ENCODE measurements around the gene TENM3. TPM values are rescaled to one million over a fixed set of nuclear protein-coding genes. Genes with fewer than 3 reads are reported as not detected.

TENM3 gene
- total RNA-seq, 1 donor from 2014 or later = 7.8 TPM

DNA sequence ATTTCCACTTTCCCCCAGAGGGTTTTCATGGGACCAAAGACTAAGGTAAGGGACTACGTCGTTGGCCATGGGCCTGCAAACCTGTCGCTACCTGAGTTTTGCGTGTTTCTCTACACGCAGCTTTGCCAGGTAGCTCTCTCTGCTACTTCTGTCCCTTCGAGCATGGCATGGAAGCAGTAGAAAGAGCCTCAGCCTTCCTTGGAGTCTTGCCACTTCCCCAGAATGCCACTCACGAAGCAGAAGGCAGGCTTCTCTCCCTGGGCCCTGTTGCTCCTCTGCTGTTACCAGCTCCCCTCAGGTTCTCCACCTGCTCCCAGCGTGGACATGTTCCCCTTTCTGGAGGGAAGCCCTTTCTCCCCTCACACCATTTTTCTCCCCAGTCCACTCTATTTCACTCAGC lies 381.1 kb downstream of the TENM3 start:
- DNase-seq (ENCODE audit: low spot score) = no peak

DNA sequence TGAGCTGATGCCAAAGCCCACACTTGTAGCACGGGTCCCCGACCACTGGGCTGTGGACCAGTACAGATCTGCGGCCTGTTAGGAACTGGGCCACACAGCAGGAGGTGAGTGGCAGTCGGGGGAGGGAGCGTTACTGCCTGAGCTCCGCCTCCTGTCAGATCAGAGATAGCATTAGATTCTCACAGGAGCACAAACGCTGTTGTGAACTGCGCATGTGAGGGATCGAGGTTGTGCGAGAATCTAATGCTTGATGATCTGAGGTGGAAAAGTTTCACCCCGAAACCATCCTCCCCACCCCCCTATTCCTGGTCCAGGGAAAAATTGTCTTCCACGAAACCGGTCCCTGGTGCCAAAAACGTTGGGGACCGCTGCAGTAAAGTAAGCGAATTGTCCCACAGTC lies 382.0 kb downstream of the TENM3 start:
- DNase-seq (ENCODE audit: low spot score) = no peak

DNA sequence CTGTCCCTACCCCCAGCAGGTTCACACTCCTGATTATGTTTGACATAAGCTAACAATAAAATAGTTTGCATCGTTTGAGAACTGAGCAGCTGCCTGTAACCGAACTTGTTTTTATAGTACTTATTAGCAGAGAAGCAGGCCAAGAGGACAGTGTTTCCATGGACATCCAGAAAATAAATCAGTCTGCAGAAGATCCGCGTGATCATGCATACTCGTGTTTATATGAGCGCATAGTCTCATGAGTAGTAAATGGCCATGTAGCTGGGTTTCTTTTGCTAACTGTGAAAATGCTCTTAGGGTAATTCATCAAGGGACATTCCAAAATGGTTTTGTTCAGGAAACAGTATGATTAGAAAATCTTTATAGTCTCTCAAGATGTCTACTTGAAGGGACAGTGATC lies 384.8 kb downstream of the TENM3 start:
- DNase-seq (ENCODE audit: low spot score) = no peak

DNA sequence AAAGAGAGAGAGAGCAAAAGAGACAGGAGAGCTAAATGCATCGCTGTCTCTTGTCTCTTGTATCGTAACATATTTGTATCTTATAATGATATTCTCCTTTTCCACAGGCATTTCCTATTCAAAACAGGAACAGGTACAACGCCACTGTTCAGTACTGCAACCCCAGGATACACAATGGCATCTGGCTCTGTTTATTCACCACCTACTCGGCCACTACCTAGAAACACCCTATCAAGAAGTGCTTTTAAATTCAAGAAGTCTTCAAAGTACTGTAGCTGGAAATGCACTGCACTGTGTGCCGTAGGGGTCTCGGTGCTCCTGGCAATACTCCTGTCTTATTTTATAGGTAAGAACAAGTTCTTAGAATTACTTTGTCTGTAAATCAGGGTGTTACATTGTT lies 385.3 kb downstream of the TENM3 start:
- no peak for DNase-seq (ENCODE audit: low spot score)

- no peak for DNase-seq (ENCODE audit: low spot score)
Observed at GRCh38 chr4:182629096-182629495, 385.9 kb downstream of the TENM3 start.

DNA sequence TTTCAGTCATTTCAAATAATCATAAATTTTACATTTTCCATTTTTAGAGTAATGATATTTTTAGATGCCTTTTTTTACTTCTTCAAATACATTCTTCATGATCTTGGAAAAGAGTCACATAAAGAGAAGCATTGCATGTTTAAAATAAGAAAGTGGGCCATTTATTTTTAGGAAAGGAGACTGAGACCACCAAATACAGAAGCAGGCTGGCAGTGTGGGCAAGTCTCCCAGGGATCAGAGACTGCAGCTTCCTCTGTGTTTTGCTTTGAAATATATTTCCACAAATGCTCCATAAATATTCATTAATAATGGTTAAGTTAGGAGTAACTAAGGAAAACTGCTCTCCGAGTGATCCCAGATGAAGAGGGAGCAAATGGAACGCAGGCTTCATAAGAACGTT lies 397.3 kb downstream of the TENM3 start:
- DNase-seq (ENCODE audit: low spot score) = no peak

DNA sequence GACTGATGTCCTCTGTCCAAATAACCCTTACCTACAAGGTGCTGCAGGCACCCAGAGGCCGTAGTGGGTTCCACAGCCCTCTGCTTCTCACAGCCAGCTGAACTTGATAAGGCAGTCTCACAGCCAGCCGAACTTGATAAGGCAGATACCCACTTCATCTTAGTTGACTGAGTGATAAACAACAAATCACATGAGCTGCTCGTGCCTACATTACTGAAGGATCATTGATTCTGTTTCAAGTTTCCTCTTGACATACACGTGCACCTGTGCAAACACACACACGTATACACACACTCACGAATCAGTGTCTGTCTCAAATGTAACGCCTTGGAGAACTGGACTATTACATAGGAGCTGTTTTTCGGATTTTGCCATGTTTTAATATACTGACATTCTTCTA lies 397.7 kb downstream of the TENM3 start:
- DNase-seq (ENCODE audit: low spot score) = no peak

- no peak for DNase-seq (ENCODE audit: low spot score)
Observed at GRCh38 chr4:182642831-182643230, 399.6 kb downstream of the TENM3 start.

DNA sequence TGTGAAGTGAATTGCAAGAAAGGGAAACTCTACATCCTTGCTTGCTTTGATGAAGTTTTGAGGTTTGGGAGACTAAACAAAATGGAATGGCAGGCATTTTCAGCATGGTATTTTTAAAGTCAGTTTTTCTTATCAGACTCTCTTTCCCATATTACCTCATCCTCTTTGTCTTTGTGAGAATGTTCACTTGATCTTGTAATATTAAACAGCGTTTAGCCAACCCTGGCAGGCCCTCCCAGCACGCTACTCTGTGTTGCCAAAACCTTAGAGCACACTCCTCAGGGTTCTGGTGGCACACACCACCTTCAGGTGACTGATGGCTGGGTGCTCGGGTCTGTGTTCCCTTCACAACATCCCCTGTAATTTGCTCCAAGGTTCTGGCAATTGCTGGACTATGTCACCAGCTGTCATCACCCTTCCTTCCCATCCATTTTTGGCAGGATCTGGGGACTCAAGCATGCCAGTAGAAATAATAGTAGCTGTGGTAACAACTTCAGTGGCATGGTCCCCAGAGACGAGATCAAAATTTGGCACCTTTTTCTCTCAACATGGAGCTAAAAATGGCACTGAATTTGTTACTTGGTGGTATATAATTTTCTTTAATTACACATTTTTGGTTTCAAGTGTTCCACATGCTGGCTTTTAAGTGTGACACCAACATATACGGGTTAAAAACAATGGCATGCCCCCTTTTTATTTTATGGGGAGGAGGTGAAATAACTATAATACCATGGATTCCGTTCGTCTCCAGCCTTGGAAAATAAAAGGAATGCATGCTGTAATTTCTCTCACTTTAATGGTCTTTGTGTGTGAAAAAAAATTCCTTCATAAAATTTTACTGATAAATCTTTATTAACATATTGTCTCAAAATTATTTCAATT lies 400.8 kb downstream of the TENM3 start:
- DNase-seq (ENCODE audit: low spot score) = no peak

DNA sequence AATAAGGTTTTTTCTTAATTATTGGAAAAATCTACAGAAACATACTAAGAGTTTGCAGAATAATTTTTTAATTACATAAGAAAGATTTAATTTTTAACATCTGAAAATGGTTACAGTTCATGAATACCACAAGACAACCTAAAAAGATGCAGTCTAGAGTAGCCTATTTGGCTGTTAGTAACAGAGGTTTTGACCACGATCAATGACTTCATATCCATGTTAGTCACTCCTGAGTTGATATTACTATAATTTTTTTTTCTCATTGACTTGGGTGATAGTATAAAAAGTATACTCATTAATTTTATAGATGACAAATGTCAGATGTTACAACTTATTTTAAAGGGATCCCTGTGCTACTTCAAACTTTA lies 401.5 kb downstream of the TENM3 start:
- DNase-seq (ENCODE audit: low spot score) = no peak

DNA sequence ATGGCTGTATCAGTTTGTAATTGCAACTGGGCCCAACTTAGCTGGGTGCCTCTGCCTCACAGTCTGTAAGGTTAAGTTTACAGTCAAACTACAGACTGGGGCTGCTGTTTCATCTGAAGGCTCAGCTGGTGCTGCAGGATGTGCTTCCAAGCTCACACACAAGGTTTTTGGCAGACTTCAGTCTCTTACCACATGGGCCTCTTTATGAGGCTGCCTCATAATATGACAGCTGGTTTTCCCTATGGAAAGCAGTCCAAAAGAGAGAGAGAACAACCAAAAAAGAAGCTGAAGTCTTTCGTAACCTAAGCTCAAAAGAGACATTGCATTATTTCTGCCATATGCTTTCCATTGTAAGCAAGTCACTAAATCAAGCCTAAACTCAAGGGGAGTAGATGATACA lies 402.3 kb downstream of the TENM3 start:
- no peak for DNase-seq (ENCODE audit: low spot score)

- DNase-seq (ENCODE audit: low spot score) = no peak
Observed at GRCh38 chr4:182647646-182648300, 404.6 kb downstream of the TENM3 start.

GRCh38 chr4:182648766-182649165 lies 405.6 kb downstream of the TENM3 start:
- no peak for DNase-seq (ENCODE audit: low spot score)

GRCh38 chr4:182649698-182650477 lies 406.7 kb downstream of the TENM3 start:
- no peak for DNase-seq (ENCODE audit: low spot score)

DNA sequence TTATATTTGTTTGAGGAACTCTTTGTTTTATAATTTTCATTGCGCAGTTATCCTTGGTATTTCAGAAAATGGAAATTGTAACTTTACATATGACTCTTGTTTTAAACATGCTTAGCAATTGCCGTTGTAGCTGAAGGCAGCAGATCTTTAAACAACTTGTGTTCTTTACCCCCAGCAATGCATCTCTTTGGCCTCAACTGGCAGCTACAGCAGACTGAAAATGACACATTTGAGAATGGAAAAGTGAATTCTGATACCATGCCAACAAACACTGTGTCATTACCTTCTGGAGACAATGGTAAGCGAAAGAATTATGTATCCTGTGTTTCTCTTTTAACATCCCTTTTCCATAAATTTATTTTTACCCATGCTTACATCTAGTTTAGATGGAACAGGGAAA lies 410.4 kb downstream of the TENM3 start:
- DNase-seq (ENCODE audit: low spot score) = no peak

DNA sequence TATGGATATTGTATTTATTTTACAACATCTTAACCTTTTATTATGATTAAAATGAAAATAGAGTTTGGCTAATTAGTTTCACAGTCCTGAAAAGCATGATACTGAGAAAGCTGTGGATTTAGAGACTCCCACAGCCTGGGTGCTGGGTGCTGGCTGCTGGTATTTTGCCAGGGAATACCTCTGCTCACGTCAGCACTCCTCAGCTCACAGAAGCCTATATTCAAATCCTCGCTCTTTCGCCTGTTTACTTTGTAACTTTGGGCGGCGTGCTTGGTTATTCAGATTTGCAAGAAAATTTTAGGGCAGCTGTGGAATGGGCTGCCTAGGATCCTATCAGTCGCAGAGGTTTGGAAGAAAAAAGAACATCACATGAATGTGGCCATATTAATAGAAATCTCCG lies 412.1 kb downstream of the TENM3 start:
- DNase-seq (ENCODE audit: low spot score) = no peak

- no peak for DNase-seq (ENCODE audit: low spot score)
Observed at GRCh38 chr4:182662551-182662950, 419.3 kb downstream of the TENM3 start.

GRCh38 chr4:182671231-182671630 lies 428.0 kb downstream of the TENM3 start:
- no peak for DNase-seq (ENCODE audit: low spot score)

DNA sequence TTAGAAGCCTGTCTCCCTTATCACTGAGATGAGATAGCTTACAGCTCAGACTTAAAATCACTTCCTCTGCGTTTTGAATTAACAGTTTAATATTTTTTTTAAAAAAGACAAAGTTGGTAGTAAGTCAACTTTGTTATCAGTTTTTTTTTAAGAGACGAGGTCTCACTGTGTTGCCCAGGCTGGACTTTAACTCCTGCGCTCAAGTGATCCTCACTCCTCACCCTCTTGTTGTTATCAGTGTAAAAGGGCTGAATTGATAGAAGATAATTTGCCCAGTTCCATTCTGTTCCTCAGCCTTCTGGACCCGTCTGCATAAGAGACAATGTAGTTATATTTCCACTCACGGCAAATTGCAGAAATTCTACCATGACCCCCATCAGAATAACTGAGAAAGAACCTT lies 428.5 kb downstream of the TENM3 start:
- no peak for DNase-seq (ENCODE audit: low spot score)

GRCh38 chr4:182678590-182678989 lies 435.4 kb downstream of the TENM3 start:
- DNase-seq (ENCODE audit: low spot score) = no peak

- no peak for DNase-seq (ENCODE audit: low spot score)
Observed at GRCh38 chr4:182679533-182679932, 436.3 kb downstream of the TENM3 start.

- no peak for DNase-seq (ENCODE audit: low spot score)
Observed at GRCh38 chr4:182680234-182680653, 437.0 kb downstream of the TENM3 start.

GRCh38 chr4:182683661-182684060 lies 440.5 kb downstream of the TENM3 start:
- DNase-seq (ENCODE audit: low spot score) = no peak
